Chondrocyte (in vitro differentiated cells): Measurements from ENCODE around the gene JPT1. TPM values are rescaled to one million over a fixed set of nuclear protein-coding genes. Genes with fewer than 3 reads are reported as not detected.
A peak's percentile ranks its signal among the peaks of the same experiment; 100 is the strongest.

Source experiments
- DNase-seq: peaks from one replicate; pipeline ENCODE4 v3.0.0; 2021; ENCODE audit warnings: mixed read lengths, low spot score
- H3K27ac Mint-ChIP-seq: one replicate; pipeline ENCODE4 v1.8.0; 2021; ENCODE audit warnings: mild to moderate bottlenecking, moderate library complexity, mixed read lengths; ENCODE audit not compliant: unreplicated experiment
- H3K27me3 Mint-ChIP-seq: 2 replicates; pipeline ENCODE4 v1.8.0; 2021; ENCODE audit warnings: low read depth, mixed read lengths
- H3K36me3 Mint-ChIP-seq: 2 replicates; pipeline ENCODE4 v1.8.0; 2021; ENCODE audit warnings: low read depth, mixed read lengths
- H3K4me1 Mint-ChIP-seq: 2 replicates; pipeline ENCODE4 v1.8.0; 2021; ENCODE audit warnings: low read depth, mild to moderate bottlenecking, mixed read lengths
- H3K4me3 Mint-ChIP-seq: one replicate; pipeline ENCODE4 v1.8.0; 2021; ENCODE audit warnings: mild to moderate bottlenecking, moderate library complexity, mixed read lengths; ENCODE audit not compliant: unreplicated experiment
- H3K9me3 Mint-ChIP-seq: 2 replicates; pipeline ENCODE4 v1.8.0; 2021; ENCODE audit warnings: low read depth, mixed read lengths
- long read RNA-seq: library from polyadenylated mRNA; stranded (forward); transcript quantifications from one replicate; pipeline ENCODE4 v2.0.0, GENCODE V29; 2021
- total RNA-seq: library from RNA; stranded (reverse); gene quantifications from 3 replicates; pipeline ENCODE4 v1.2.1, GENCODE V29; 2021
- TF ChIP-seq, protein P1 (sequence below): fragments of 200-600 bp; sonication (generic); IDR thresholded peaks from 2 replicates; pipeline ENCODE4 v1.5.0; 2021; ENCODE audit warnings: antibody characterized with exemption, mild to moderate bottlenecking, moderate library complexity

JPT1 gene, protein sequence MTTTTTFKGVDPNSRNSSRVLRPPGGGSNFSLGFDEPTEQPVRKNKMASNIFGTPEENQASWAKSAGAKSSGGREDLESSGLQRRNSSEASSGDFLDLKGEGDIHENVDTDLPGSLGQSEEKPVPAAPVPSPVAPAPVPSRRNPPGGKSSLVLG
- 78.6 to 90.4 TPM (median 86.4 TPM) in 3 replicates for total RNA-seq
- long read RNA-seq, partial matches to known transcripts, result 0 of 1 reads
- long read RNA-seq, other reads (novel, unspliced or antisense), result 1 of 1 reads

DNA sequence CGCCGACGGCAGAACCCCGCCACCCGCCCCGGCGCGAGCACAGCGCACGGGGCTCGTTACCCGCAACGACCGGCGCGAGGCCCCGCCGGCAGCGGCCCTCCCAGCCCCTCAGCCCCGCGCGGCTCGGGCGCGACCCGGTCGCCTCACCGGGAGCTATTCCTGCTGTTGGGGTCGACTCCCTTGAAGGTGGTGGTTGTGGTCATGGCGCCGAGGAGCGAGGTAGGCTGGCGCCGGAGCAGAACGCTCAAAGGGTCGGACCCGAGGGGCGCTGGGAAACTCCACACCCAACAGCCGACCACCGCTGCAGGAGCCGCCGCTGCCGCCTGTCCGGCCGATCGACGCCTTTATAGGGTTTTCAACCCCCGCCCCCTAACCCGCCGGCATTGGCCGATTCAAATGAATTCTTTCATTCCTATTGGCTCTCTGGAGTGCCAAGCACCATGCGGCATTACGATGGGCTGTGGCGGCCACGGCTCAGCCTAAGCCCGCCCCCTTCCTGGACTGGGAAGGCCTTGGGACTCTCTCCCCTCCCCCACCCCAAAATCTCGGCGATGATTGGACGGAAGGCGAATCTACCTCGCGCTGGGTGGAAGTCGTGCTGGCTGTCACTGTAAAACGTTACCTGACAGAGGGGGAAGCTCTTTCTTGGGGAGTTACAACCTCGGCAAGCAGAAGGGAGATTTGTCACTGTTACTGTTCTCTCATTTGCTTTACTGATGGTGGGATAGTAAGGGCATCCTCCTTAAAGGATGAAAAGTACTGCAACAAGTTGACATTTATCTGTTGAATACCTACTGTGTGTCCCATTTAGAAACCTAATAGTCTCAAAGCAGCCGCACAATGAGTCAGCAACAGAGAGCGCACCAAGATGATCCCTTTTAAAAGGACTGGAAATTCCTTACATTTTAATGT is at the start of gene JPT1:
TSS of gene JPT1 (minus strand) at position 318 of the 912 bp plus-strand sequence. CDS start at position 203, 115 bp downstream.
- peak; percentile 97 for DNase-seq
- TF ChIP-seq, protein P1, sequence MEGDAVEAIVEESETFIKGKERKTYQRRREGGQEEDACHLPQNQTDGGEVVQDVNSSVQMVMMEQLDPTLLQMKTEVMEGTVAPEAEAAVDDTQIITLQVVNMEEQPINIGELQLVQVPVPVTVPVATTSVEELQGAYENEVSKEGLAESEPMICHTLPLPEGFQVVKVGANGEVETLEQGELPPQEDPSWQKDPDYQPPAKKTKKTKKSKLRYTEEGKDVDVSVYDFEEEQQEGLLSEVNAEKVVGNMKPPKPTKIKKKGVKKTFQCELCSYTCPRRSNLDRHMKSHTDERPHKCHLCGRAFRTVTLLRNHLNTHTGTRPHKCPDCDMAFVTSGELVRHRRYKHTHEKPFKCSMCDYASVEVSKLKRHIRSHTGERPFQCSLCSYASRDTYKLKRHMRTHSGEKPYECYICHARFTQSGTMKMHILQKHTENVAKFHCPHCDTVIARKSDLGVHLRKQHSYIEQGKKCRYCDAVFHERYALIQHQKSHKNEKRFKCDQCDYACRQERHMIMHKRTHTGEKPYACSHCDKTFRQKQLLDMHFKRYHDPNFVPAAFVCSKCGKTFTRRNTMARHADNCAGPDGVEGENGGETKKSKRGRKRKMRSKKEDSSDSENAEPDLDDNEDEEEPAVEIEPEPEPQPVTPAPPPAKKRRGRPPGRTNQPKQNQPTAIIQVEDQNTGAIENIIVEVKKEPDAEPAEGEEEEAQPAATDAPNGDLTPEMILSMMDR, result no peak
- Mint-ChIP-seq H3K4me1 (peaks cover 35% of the 10 kb centered on the region), H3K27ac (peak within 1 kb of the TSS; percentile 91), H3K27me3 (no peaks in the 10 kb centered on the region), H3K9me3 (no peaks in the 10 kb centered on the region), H3K4me3 (peak within 1 kb of the TSS; percentile 83), H3K36me3 (no peaks in the 10 kb centered on the region)

DNA sequence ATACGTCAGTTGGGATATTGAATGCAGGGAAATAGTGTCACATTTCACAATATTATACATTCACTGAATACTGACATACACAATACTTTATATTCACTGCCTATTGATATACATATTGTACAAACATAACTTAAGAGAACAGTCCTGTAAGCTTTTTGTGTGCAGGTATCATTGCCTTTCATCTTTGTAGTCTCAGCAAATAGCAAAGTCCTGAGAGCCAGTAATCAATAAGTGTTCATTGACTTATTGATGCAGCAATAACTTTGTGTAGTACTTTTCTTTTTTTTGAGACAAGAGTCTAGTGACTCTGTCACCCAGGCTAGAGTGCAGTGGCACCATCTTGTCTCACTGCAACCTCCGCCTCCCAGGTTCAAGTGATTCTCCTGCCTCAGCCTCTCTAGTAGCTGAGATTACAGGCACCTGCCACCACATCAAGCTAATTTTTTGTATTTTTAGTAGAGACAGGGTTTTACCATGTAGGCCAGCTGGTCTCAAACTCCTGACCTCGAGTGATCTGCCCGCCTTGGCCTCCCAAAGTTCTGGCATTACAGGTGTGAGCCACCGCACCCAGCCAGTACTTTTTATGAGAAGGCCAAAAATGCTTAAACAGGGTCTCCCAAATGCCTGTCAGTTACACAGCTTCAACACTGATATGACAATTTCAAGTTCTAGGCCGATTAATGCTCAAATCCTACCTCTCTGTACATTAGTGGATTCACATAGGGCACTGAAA is 45.7 kb upstream of the JPT1 start:
- H3K9me3 Mint-ChIP-seq, result no peaks in the 10 kb centered on the region
- no peaks in the 10 kb centered on the region for H3K36me3 Mint-ChIP-seq
- H3K27me3 Mint-ChIP-seq, result no peaks in the 10 kb centered on the region
- H3K27ac Mint-ChIP-seq, result no peak overlapping the region
- peaks cover 19% of the 10 kb centered on the region for H3K4me1 Mint-ChIP-seq
- H3K4me3 Mint-ChIP-seq, result no peak overlapping the region
- DNase-seq, result no peak
- TF ChIP-seq, protein P1, result no peak

DNA sequence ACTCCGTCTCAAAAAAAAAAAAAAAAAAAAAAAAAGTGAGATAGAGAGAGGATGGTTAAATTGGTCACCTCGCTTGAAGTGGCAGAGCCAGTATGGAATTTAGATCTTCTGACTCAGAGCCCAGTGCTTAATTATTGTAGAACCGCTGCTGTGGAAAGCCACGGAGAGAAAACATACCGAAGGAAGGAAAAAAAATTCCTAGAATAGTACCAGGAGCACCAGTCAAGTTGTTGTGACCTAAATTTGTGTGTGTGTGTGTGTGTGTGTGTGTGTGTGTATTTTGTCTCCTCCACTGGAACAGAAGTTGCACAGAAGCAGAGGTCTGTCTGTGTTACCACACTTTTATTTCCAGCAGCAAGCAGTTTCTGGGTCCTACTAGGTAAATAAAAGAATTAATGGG is 40.6 kb upstream of the JPT1 start:
- TF ChIP-seq, protein P1, result no peak
- no peak for DNase-seq
- Mint-ChIP-seq H3K4me1 (peaks cover 9% of the 10 kb centered on the region), H3K9me3 (no peaks in the 10 kb centered on the region), H3K27me3 (no peaks in the 10 kb centered on the region), H3K36me3 (no peaks in the 10 kb centered on the region), H3K27ac (peak overlapping the region; percentile 85), H3K4me3 (no peak overlapping the region)

DNA sequence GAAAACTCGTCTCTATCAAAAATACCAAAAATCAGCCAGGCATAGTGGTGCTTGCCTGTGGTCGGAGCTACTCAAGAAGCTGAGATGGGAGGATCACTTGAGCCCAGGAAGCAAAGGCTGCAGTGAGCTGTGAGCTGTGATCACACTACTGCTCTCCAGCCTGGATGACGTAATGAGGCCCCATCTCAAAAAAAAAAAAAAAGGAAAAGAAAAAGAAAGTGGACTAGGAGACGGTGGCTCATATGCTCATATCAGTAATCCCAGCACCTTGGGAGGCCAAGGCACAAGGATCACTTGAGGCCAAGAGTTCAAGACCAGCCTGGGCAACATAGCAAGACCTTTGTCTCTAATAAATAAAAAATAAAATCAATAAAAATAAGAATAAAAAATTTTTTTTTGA is 37.3 kb upstream of the JPT1 start:
- H3K4me3 Mint-ChIP-seq, result no peak overlapping the region
- H3K4me1 Mint-ChIP-seq, result peaks cover 9% of the 10 kb centered on the region
- TF ChIP-seq, protein P1, result no peak
- H3K27me3 Mint-ChIP-seq, result no peaks in the 10 kb centered on the region
- DNase-seq, result no peak
- no peak overlapping the region for H3K27ac Mint-ChIP-seq
- no peaks in the 10 kb centered on the region for H3K36me3 Mint-ChIP-seq
- H3K9me3 Mint-ChIP-seq, result no peaks in the 10 kb centered on the region

DNA sequence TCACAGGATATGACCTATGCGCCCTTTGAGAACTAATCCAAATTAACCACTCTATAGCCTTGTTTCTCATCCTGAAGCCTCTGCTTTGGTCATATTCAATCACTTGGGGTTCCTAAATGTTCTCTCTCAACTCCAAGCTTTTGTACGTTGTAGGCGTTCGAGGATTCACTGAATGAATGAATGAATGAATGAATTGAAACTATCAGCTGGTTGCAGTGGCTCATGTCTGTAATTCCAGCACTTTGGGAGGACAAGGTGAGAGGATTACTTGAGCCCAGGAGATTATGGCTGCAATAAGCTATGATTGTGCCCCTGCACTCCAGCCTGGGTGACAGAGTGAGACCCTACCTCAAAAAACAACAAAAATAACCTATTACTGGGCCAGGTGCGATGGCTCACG is 34.3 kb upstream of the JPT1 start:
- Mint-ChIP-seq H3K9me3 (no peaks in the 10 kb centered on the region), H3K4me1 (peaks cover 13% of the 10 kb centered on the region), H3K27me3 (no peaks in the 10 kb centered on the region), H3K4me3 (no peak overlapping the region), H3K27ac (no peak overlapping the region), H3K36me3 (no peaks in the 10 kb centered on the region)
- TF ChIP-seq, protein P1, result no peak
- DNase-seq, result no peak
